Measurements from ENCODE around the gene LRRC25.

The LRRC25 gene

GRCh38 chr19:18425515-18426415 is 28.3 kb upstream of the LRRC25 start:
- Histone ChIP-seq H3K27me3 (ENCODE audit: low read depth, low read length) (no peaks in the 10 kb centered on the region), H3K79me2 (ENCODE audit: low read length) (peaks cover 34% of the 10 kb centered on the region), H3K4me2 (ENCODE audit: low read length) (no peak overlapping the region), H4K20me1 (ENCODE audit: insufficient read depth, low read length) (peaks cover 64% of the 10 kb centered on the region), H3K9ac (ENCODE audit: low read length) (no peak overlapping the region), H3K9me3 (ENCODE audit: insufficient read depth, low read length) (no peaks in the 10 kb centered on the region), H3K36me3 (replicated peaks; ENCODE audit: low read depth, low read length) (peaks cover 2% of the 10 kb centered on the region), H3K27ac (ENCODE audit: low read length) (no peak overlapping the region), H2AFZ (ENCODE audit: low read depth, low read length) (no peak overlapping the region), H3K4me3 (ENCODE audit: low read length) (no peak overlapping the region), H3K4me1 (ENCODE audit: low read length) (peaks cover 33% of the 10 kb centered on the region)
- TF ChIP-seq EZH2phosphoT487 (IDR thresholded peaks at IDR 0.05; ENCODE audit: low read depth) (no peak), CTCF (IDR thresholded peaks at IDR 0.05; ENCODE audit: low read depth, low read length) (peak; percentile 13; the same call in 1 of the 2 replicates)

- Histone ChIP-seq H3K27ac (ENCODE audit: low read length) (no peak overlapping the region), H3K4me3 (ENCODE audit: low read length) (no peak overlapping the region), H3K36me3 (replicated peaks; ENCODE audit: low read depth, low read length) (no peaks in the 10 kb centered on the region), H3K9me3 (ENCODE audit: insufficient read depth, low read length) (no peaks in the 10 kb centered on the region), H3K4me1 (ENCODE audit: low read length) (peaks cover 38% of the 10 kb centered on the region), H3K27me3 (ENCODE audit: low read depth, low read length) (no peaks in the 10 kb centered on the region), H3K79me2 (ENCODE audit: low read length) (peaks cover 41% of the 10 kb centered on the region), H3K4me2 (ENCODE audit: low read length) (no peak overlapping the region), H4K20me1 (ENCODE audit: insufficient read depth, low read length) (peaks cover 70% of the 10 kb centered on the region), H3K9ac (ENCODE audit: low read length) (no peak overlapping the region), H2AFZ (ENCODE audit: low read depth, low read length) (no peak overlapping the region)
- TF ChIP-seq CTCF (IDR thresholded peaks at IDR 0.05; ENCODE audit: low read depth, low read length): no peak
- TF ChIP-seq EZH2phosphoT487 (IDR thresholded peaks at IDR 0.05; ENCODE audit: low read depth): no peak
Observed at GRCh38 chr19:18424890-18425514, 27.6 kb upstream of the LRRC25 start.

GRCh38 chr19:18424122-18424889 is 26.9 kb upstream of the LRRC25 start:
- H4K20me1 ChIP-seq (ENCODE audit: insufficient read depth, low read length): peaks cover 67% of the 10 kb centered on the region
- H3K4me2 ChIP-seq (ENCODE audit: low read length): no peak overlapping the region
- TF ChIP-seq EZH2phosphoT487 (IDR thresholded peaks at IDR 0.05; ENCODE audit: low read depth): no peak
- TF ChIP-seq CTCF (IDR thresholded peaks at IDR 0.05; ENCODE audit: low read depth, low read length): no peak
- peaks cover 48% of the 10 kb centered on the region for H3K79me2 ChIP-seq (ENCODE audit: low read length)
- no peak overlapping the region for H2AFZ ChIP-seq (ENCODE audit: low read depth, low read length)
- H3K9me3 ChIP-seq (ENCODE audit: insufficient read depth, low read length): no peaks in the 10 kb centered on the region
- H3K9ac ChIP-seq (ENCODE audit: low read length): no peak overlapping the region
- no peaks in the 10 kb centered on the region for H3K36me3 ChIP-seq (replicated peaks; ENCODE audit: low read depth, low read length)
- peaks cover 31% of the 10 kb centered on the region for H3K4me1 ChIP-seq (ENCODE audit: low read length)
- H3K4me3 ChIP-seq (ENCODE audit: low read length): no peak overlapping the region
- no peaks in the 10 kb centered on the region for H3K27me3 ChIP-seq (ENCODE audit: low read depth, low read length)
- no peak overlapping the region for H3K27ac ChIP-seq (ENCODE audit: low read length)

Measured in OCI-LY3 (cell line).